Erythroblast (primary cell): ENCODE data around the gene UBE3D.

Experiments used
- GATA1 ChIP-seq: IDR thresholded peaks from 2 replicates; pipeline ENCODE4 v1.6.1; 2011; ENCODE audit warnings: low read depth, mild to moderate bottlenecking, control low read depth, low read length, moderate library complexity
- POLR2A ChIP-seq: IDR thresholded peaks from 2 replicates; pipeline ENCODE4 v1.6.1; 2011; ENCODE audit warnings: mild to moderate bottlenecking, low read length

- no peak for TF ChIP-seq POLR2A
- no peak for TF ChIP-seq GATA1
Observed at GRCh38 chr6:82891076-82891475, 174.6 kb downstream of the UBE3D start.
